Stimulated activated CD4-positive, alpha-beta T cell treated with anti-CD3 and anti-CD28 coated beads, Interleukin-4, amount 100 ng/mL, for 48 hours (primary cell): ENCODE results near the gene HOXD4.

Experiments
- DNase-seq, 2 donors: peaks; one replicate each; pipeline ENCODE4 v3.0.0-alpha.2; 2020; ENCODE audit warnings: low read depth in 2 of 2

Gene HOXD4

GRCh38 chr2:176151442-176152287 lies at the start of gene HOXD4:
TSS of gene HOXD4 (plus strand) at chr2:176151550. CDS start at chr2:176151634, 84 bp downstream.
- DNase-seq = no peak

GRCh38 chr2:176101842-176102241 lies 49.5 kb upstream of the HOXD4 start:
- no peak for DNase-seq

- no peak for DNase-seq
Observed at GRCh38 chr2:176102309-176102866, 49.0 kb upstream of the HOXD4 start.

- no peak for DNase-seq
Observed at GRCh38 chr2:176103194-176103593, 48.2 kb upstream of the HOXD4 start.

- DNase-seq = no peak
Observed at GRCh38 chr2:176103742-176104315, 47.5 kb upstream of the HOXD4 start.

GRCh38 chr2:176104316-176105077 lies 46.9 kb upstream of the HOXD4 start:
- no peak for DNase-seq

GRCh38 chr2:176105078-176105729 lies 46.1 kb upstream of the HOXD4 start:
- DNase-seq = no peak

- DNase-seq = no peak
Observed at GRCh38 chr2:176105730-176106580, 45.4 kb upstream of the HOXD4 start.

- no peak for DNase-seq
Observed at GRCh38 chr2:176106581-176107539, 44.5 kb upstream of the HOXD4 start, which contains the start of gene HOXD11. TSS of gene HOXD11 (plus strand) at chr2:176107280. CDS start at chr2:176107356, 76 bp downstream.

GRCh38 chr2:176107731-176108181 lies 43.6 kb upstream of the HOXD4 start:
- no peak for DNase-seq

- no peak for DNase-seq
Observed at GRCh38 chr2:176109192-176109901, 42.0 kb upstream of the HOXD4 start.

- DNase-seq = no peak
Observed at GRCh38 chr2:176109946-176110345, 41.4 kb upstream of the HOXD4 start.

- DNase-seq = no peak
Observed at GRCh38 chr2:176110415-176111308, 40.7 kb upstream of the HOXD4 start.

GRCh38 chr2:176111309-176111663 lies 40.1 kb upstream of the HOXD4 start:
- DNase-seq = no peak

- no peak for DNase-seq
Observed at GRCh38 chr2:176111846-176112374, 39.4 kb upstream of the HOXD4 start.

GRCh38 chr2:176112375-176113302 lies 38.7 kb upstream of the HOXD4 start:
- no peak for DNase-seq
